ENCODE measurements around the gene MRPS18B.

MRPS18B gene

GRCh38 chr6:30600451-30600961, 17.1 kb upstream of the MRPS18B start:
- peak in 9 of 42 donors; percentile 21 to 51 (median 31) for DNase-seq
- intact Hi-C loops (cut with DNase I) = no loop called here

GRCh38 chr6:30601436-30601814, 16.2 kb upstream of the MRPS18B start:
- intact Hi-C loops (cut with DNase I) = no loop called here

GRCh38 chr6:30601815-30602641, 15.6 kb upstream of the MRPS18B start:
- intact Hi-C loops (cut with DNase I) = no loop called here
- no peak for DNase-seq

More at GRCh38 chr6:30601436-30601814, 16.2 kb upstream of the MRPS18B start:
- no peak for DNase-seq

- DNase-seq = no peak
- intact Hi-C loops (cut with DNase I) = no loop called here
Observed at GRCh38 chr6:30603961-30604360, 13.7 kb upstream of the MRPS18B start.

- DNase-seq = no peak
- intact Hi-C loops (cut with DNase I) = loop anchor here (5.0 kb wide), 1 partner anchor 38 kb away; the partner anchor contains the start of gene ABCF1
Observed at GRCh38 chr6:30610065-30610464, 7.6 kb upstream of the MRPS18B start.

- peak in 13 of 42 donors; percentile 22 to 76 (median 46) for DNase-seq
- intact Hi-C loops (cut with DNase I) = loop anchor here (5.0 kb wide), 1 partner anchor 39 kb away; the partner anchor contains the start of gene ABCF1
Observed at GRCh38 chr6:30611150-30611855, 6.3 kb upstream of the MRPS18B start.

- intact Hi-C loops (cut with DNase I) = loop anchor here (5.0 kb wide), 1 partner anchor 40 kb away; the partner anchor contains the start of gene ABCF1
- DNase-seq = no peak
Observed at GRCh38 chr6:30611856-30612194, 5.8 kb upstream of the MRPS18B start.

- DNase-seq = no peak
- intact Hi-C loops (cut with DNase I) = loop anchor here (5.0 kb wide), 1 partner anchor 40 kb away; the partner anchor contains the start of gene ABCF1
Observed at GRCh38 chr6:30612213-30612612, 5.4 kb upstream of the MRPS18B start.

GRCh38 chr6:30612687-30613248, 4.9 kb upstream of the MRPS18B start:
- no peak for DNase-seq
- intact Hi-C loops (cut with DNase I) = loop anchor here (5.0 kb wide), 1 partner anchor 40 kb away; the partner anchor contains the start of gene ABCF1

- DNase-seq = no peak
- intact Hi-C loops (cut with DNase I) = loop anchor here (5.0 kb wide), 1 partner anchor 41 kb away; the partner anchor contains the start of gene ABCF1
Observed at GRCh38 chr6:30613251-30614043, 4.2 kb upstream of the MRPS18B start.

- intact Hi-C loops (cut with DNase I) = loop anchor here (5.0 kb wide), 1 partner anchor 42 kb away; the partner anchor contains the start of gene ABCF1
- DNase-seq = peak in 1 of 42 donors; percentile 29
Observed at GRCh38 chr6:30614044-30614842, 3.4 kb upstream of the MRPS18B start.

GRCh38 chr6:30614843-30615218, 2.8 kb upstream of the MRPS18B start:
- DNase-seq = peak; percentile 62 to 97 (median 90)
- intact Hi-C loops (cut with DNase I) = loop anchor here (5.0 kb wide), 2 partner anchors 43 to 107 kb away; partner anchors contain the start of genes ABCF1 and TUBB

- peak in 24 of 42 donors; percentile 15 to 70 (median 44) for DNase-seq
Observed at GRCh38 chr6:30615219-30615957, 2.3 kb upstream of the MRPS18B start.

GRCh38 chr6:30615958-30616810, 1.5 kb upstream of the MRPS18B start:
- intact Hi-C loops (cut with DNase I) = loop anchor here (5.0 kb wide), 1 partner anchor 106 kb away; the partner anchor contains the start of gene TUBB
- DNase-seq = peak in 1 of 42 donors; percentile 42

More at GRCh38 chr6:30615219-30615957, 2.3 kb upstream of the MRPS18B start:
- intact Hi-C loops (cut with DNase I) = loop anchor here (5.0 kb wide), 1 partner anchor 107 kb away; the partner anchor contains the start of gene TUBB

- intact Hi-C loops (cut with DNase I) = loop anchor here (5.0 kb wide), 1 partner anchor 105 kb away; the partner anchor contains the start of gene TUBB
- DNase-seq = peak; percentile 96 to 100 (median 99)
Observed at GRCh38 chr6:30616811-30617564, 652 bp upstream of the MRPS18B start, which contains the start of gene PPP1R10. TSS of gene PPP1R10 (minus strand) at chr6:30617243. CDS start at chr6:30609944, 7,299 bp downstream.
